Endothelial cell of umbilical vein (primary cell): ENCODE data around the gene ACMSD. TPM values are rescaled to one million over a fixed set of nuclear protein-coding genes. Genes with fewer than 3 reads are reported as not detected.

Source experiments
- BruUV-seq: library from RNA; stranded (reverse); fragments of 400-500 nt; replicated peaks from 2 replicates; lab custom pipeline; 2021; lab: Mats Ljungman, UMichigan
- CTCF ChIA-PET: fragments of 300-600, 350-600 bp; sonication (Branson Sonifier 250); formaldehyde crosslinking; loops from one replicate; lab custom pipeline; 2021; ENCODE audit warnings: antibody characterized with exemption, inconsistent platforms; lab: Charles Lee
- POLR2A ChIA-PET: fragments of 300-600, 350-600 bp; sonication (Branson Sonifier 250); formaldehyde crosslinking; loops from one replicate; lab custom pipeline; 2021; ENCODE audit warnings: antibody characterized with exemption, inconsistent platforms; lab: Charles Lee
- DNase-seq: peaks from one replicate; pipeline ENCODE4 v3.0.0-alpha.2; 2011; ENCODE audit warnings: low read depth, low spot score
- FAIRE-seq: peaks from 2 replicates; lab custom pipeline; 2011; peaks lifted over from hg19 to GRCh38; lab: Jason Lieb, UNC
- H2AFZ ChIP-seq: 2 replicates; pipeline ENCODE4 v1.6.0; 2012; ENCODE audit warnings: low read depth, low read length, control low read depth, inconsistent platforms
- H3K27ac ChIP-seq: 2 replicates; pipeline ENCODE4 v1.5.1; 2011; ENCODE audit warnings: low read depth, mild to moderate bottlenecking, control low read depth, low read length, moderate library complexity; ENCODE audit not compliant: insufficient read depth
- H3K27me3 ChIP-seq, 2 experiments: 2 replicates each; pipeline versions ENCODE4 v1.6.0 to v1.6.1; 2011; ENCODE audit warnings: low read length in 2 of 2, mixed read lengths in 1 of 2; ENCODE audit not compliant: control insufficient read depth in 2 of 2, insufficient read depth in 2 of 2
- H3K36me3 ChIP-seq, 2 experiments: 2 replicates in 1 of 2; 3 replicates in 1 of 2; pipeline ENCODE4 v1.5.1; 2011; ENCODE audit warnings: low read length in 2 of 2, mild to moderate bottlenecking in 1 of 2, moderate library complexity in 1 of 2; ENCODE audit not compliant: control insufficient read depth in 2 of 2, insufficient read depth in 2 of 2; ENCODE audit errors: extremely low read depth in 1 of 2
- H3K4me1 ChIP-seq: 3 replicates; pipeline ENCODE4 v1.5.1; 2011; ENCODE audit warnings: mild to moderate bottlenecking, low read length; ENCODE audit not compliant: control insufficient read depth, insufficient read depth; ENCODE audit errors: extremely low read depth
- H3K4me2 ChIP-seq: 2 replicates; pipeline ENCODE4 v1.6.1; 2011; ENCODE audit warnings: low read length, control low read depth, mixed read lengths; ENCODE audit not compliant: insufficient read depth
- H3K4me3 ChIP-seq, 3 experiments: fragments of 200-600 bp in 1 of 3; sonication (generic), shearing (Covaris generic) in 1 of 3; replicated peaks in 1 of 3; 2 replicates each; pipeline ENCODE4 v1.5.1; 2011 to 2016; ENCODE audit warnings: control low read depth in 3 of 3, low read length in 3 of 3, mild to moderate bottlenecking in 2 of 3, inconsistent platforms in 1 of 3, low read depth in 1 of 3, moderate library complexity in 1 of 3; ENCODE audit not compliant: insufficient read depth in 1 of 3
- H3K79me2 ChIP-seq: 2 replicates; pipeline ENCODE4 v1.6.0; 2012; ENCODE audit warnings: low read length, inconsistent platforms; ENCODE audit not compliant: control insufficient read depth, insufficient read depth
- H3K9ac ChIP-seq: replicated peaks from 2 replicates; pipeline ENCODE3; 2011; ENCODE audit warnings: low read length, control low read depth; ENCODE audit not compliant: insufficient read depth; ENCODE audit errors: extremely low read depth
- H3K9me1 ChIP-seq: replicated peaks from 3 replicates; pipeline ENCODE4 v1.6.0; 2011; ENCODE audit warnings: mild to moderate bottlenecking, low read length; ENCODE audit not compliant: control insufficient read depth, insufficient read depth; ENCODE audit errors: extremely low read depth
- H3K9me3 ChIP-seq: replicated peaks from 2 replicates; pipeline ENCODE4 v1.5.1; 2012; ENCODE audit warnings: low read length, inconsistent platforms; ENCODE audit not compliant: control insufficient read depth, insufficient read depth
- H4K20me1 ChIP-seq: replicated peaks from 2 replicates; pipeline ENCODE3; 2011; ENCODE audit warnings: mild to moderate bottlenecking, low read length; ENCODE audit not compliant: control insufficient read depth, insufficient read depth; ENCODE audit errors: extremely low read depth
- EZH2 ChIP-seq: IDR thresholded peaks from 2 replicates; pipeline ENCODE4 v1.6.1; 2012; ENCODE audit warnings: borderline replicate concordance, low read depth, mild to moderate bottlenecking, moderate library complexity, low read length, inconsistent platforms; ENCODE audit not compliant: severe bottlenecking
- FOS ChIP-seq: IDR thresholded peaks from 2 replicates; pipeline ENCODE4 v1.6.1; 2011; ENCODE audit warnings: mild to moderate bottlenecking, low read length, moderate library complexity, borderline replicate concordance; ENCODE audit not compliant: insufficient read depth
- GATA2 ChIP-seq: IDR thresholded peaks from 2 replicates; pipeline ENCODE4 v1.7.0; 2011; ENCODE audit warnings: low read depth, mild to moderate bottlenecking, moderate library complexity, mixed read lengths, low read length; ENCODE audit not compliant: insufficient read length, insufficient read depth
- JUN ChIP-seq: IDR thresholded peaks from 2 replicates; pipeline ENCODE4 v1.6.1; 2011; ENCODE audit warnings: borderline replicate concordance, low read depth; ENCODE audit not compliant: insufficient read length, insufficient read depth
- MYC ChIP-seq: IDR thresholded peaks from one replicate; pipeline ENCODE4 v1.6.1; 2011; ENCODE audit warnings: mild to moderate bottlenecking, low read depth, low read length
- POLR2A ChIP-seq: IDR thresholded peaks from 2 replicates; pipeline ENCODE4 v1.6.1; 2012; ENCODE audit warnings: low read depth, mild to moderate bottlenecking, control low read depth, low read length
- POLR2AphosphoS5 ChIP-seq: IDR thresholded peaks from 2 replicates; pipeline ENCODE4 v1.6.1; 2012; ENCODE audit warnings: low read depth, mild to moderate bottlenecking, control low read depth, low read length, moderate library complexity; ENCODE audit not compliant: insufficient read depth
- dilution Hi-C: fragments of 300-500 bp; cut with MboI; formaldehyde crosslinking; loops from one replicate; pipeline ENCODE4 v1.15.0; 2019; ENCODE audit warnings: low sequenced_read_pairs; ENCODE audit not compliant: extremely low pct_ligation_motif_present
- intact Hi-C: fragments of 100-400 bp; cut with micrococcal nuclease; formaldehyde crosslinking; loops from one replicate; pipeline ENCODE4 v1.10.0; 2022
- polyA plus RNA-seq, 4 experiments: library from polyadenylated mRNA; depleted of rRNA in 3 of 4; stranded (reverse) in 3 of 4; unstranded in 1 of 4; fragments of >200 nt; gene quantifications; 2 replicates each; pipeline versions ENCODE4 v1.2.1 to v1.2.3, GENCODE V29; 2011 to 2012; ENCODE audit warnings: missing spikeins in 1 of 4
- total RNA-seq: library from RNA; stranded (reverse); gene quantifications from 2 replicates; pipeline ENCODE4 v1.2.3, GENCODE V29; 2021
- TF ChIP-seq, protein P1 (sequence below), 2 donors: IDR thresholded peaks; 1 replicate in 1 of 2; 2 replicates in 1 of 2; pipeline ENCODE4 v1.5.1; 2011; ENCODE audit warnings: low read length in 2 of 2, mild to moderate bottlenecking in 2 of 2, moderate library complexity in 2 of 2, control low read depth in 1 of 2, inconsistent platforms in 1 of 2, low read depth in 1 of 2; ENCODE audit not compliant: insufficient read depth in 1 of 2; ENCODE audit errors: extremely low read depth in 1 of 2
- TF ChIP-seq, protein P2 (sequence below): IDR thresholded peaks from 2 replicates; pipeline ENCODE4 v1.6.1; 2011; ENCODE audit not compliant: insufficient read depth, insufficient read length

Gene ACMSD
- total and polyA plus RNA-seq, 2 donors (not counting 3 experiments of a cell fraction or from before 2014, with no cell fraction given), result not detected

DNA sequence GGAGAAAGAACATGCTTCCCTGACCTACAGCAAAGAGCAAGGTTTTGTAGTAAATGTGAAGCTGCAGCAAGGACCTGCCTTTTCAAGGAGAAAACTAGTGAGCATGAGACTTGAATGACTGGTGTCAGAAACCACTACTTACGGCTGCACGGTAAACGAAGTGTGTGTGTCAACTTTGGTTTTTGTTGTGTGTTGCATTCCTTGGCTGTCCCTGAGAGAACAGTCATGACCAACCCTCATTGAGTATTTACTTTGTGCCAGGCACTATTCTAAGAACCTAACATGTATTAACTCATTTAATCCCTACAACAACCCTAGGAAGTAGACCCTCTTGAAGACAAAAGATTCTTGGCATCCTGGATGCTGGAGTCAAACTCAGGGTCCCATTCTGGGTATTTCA, 22.8 kb downstream of the ACMSD start:
- Histone ChIP-seq H3K27ac (no peak overlapping the region), H3K9me3 (no peaks in the 10 kb centered on the region), H3K79me2 (no peaks in the 10 kb centered on the region), H3K9me1 (no peaks in the 10 kb centered on the region), H4K20me1 (no peaks in the 10 kb centered on the region), H3K4me1 (no peaks in the 10 kb centered on the region), H3K36me3 (no peaks in the 10 kb centered on the region), H2AFZ (no peak overlapping the region), H3K27me3 (peaks cover 0 to 4% of the 10 kb centered on the region in 2 experiments), H3K4me2 (no peak overlapping the region), H3K9ac (no peak overlapping the region), H3K4me3 (no peak overlapping the region)
- intact Hi-C loops (no loop called here), dilution Hi-C loops (no loop called here)
- no peak for DNase-seq
- no peak for FAIRE-seq
- POLR2A ChIA-PET, result no interaction called here
- CTCF ChIA-PET, result interaction anchor here (1.0 kb wide), 1 partner anchor 9 kb away, joined by 3 read pairs; no protein-coding TSS in a partner anchor
- TF ChIP-seq GATA2 (no peak), MYC (no peak), EZH2 (no peak), POLR2A (no peak), JUN (no peak)
- TF ChIP-seq, protein P1, sequence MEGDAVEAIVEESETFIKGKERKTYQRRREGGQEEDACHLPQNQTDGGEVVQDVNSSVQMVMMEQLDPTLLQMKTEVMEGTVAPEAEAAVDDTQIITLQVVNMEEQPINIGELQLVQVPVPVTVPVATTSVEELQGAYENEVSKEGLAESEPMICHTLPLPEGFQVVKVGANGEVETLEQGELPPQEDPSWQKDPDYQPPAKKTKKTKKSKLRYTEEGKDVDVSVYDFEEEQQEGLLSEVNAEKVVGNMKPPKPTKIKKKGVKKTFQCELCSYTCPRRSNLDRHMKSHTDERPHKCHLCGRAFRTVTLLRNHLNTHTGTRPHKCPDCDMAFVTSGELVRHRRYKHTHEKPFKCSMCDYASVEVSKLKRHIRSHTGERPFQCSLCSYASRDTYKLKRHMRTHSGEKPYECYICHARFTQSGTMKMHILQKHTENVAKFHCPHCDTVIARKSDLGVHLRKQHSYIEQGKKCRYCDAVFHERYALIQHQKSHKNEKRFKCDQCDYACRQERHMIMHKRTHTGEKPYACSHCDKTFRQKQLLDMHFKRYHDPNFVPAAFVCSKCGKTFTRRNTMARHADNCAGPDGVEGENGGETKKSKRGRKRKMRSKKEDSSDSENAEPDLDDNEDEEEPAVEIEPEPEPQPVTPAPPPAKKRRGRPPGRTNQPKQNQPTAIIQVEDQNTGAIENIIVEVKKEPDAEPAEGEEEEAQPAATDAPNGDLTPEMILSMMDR (IDR thresholded peaks at IDR 0.05; ENCODE audit: extremely low read depth in 1 of 2, insufficient read depth in 1 of 2, low read depth in 1 of 2, low read length in 2 of 2), result no peak
- BruUV-seq, result no TSS peak

DNA sequence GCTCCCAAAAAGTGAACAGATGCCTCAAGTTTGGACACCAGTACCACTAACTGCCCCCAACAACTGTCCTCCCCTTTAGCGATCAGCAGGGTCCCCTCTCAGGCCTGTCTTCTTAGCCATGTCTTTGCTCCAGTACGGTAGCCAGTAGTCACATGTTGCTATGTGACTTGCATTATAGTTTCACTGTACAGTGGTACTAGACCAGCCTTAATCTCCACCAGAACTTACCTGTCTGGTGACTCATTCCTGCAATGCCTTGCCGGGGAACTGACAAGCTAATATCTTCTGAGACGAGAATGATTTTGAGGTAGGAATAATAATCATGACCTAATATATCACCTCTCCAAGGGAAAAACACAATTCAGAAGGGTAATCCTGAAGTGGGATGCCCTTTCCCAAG, 23.7 kb downstream of the ACMSD start:
- ChIA-PET POLR2A (no interaction called here), CTCF (interaction anchor here (1.0 kb wide), 1 partner anchor 8 kb away, joined by 3 read pairs; no protein-coding TSS in a partner anchor)
- no peak for FAIRE-seq
- H3K27me3 ChIP-seq, result peaks cover 0 to 4% of the 10 kb centered on the region in 2 experiments
- no peaks in the 10 kb centered on the region for H3K79me2 ChIP-seq
- no peaks in the 10 kb centered on the region for H3K36me3 ChIP-seq
- BruUV-seq, result no TSS peak
- intact Hi-C loops, result no loop called here
- H2AFZ ChIP-seq, result no peak overlapping the region
- no peak for TF ChIP-seq JUN
- TF ChIP-seq, protein P2, sequence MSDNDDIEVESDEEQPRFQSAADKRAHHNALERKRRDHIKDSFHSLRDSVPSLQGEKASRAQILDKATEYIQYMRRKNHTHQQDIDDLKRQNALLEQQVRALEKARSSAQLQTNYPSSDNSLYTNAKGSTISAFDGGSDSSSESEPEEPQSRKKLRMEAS, result no peak
- TF ChIP-seq, protein P1 (IDR thresholded peaks at IDR 0.05; ENCODE audit: extremely low read depth in 1 of 2, insufficient read depth in 1 of 2, low read depth in 1 of 2, low read length in 2 of 2), result no peak
- no peak for TF ChIP-seq FOS
- no peak for TF ChIP-seq POLR2AphosphoS5
- TF ChIP-seq GATA2, result no peak
- TF ChIP-seq POLR2A, result no peak
- no peak for TF ChIP-seq EZH2
- no peak for TF ChIP-seq MYC
- dilution Hi-C loops, result no loop called here
- no peaks in the 10 kb centered on the region for H3K9me1 ChIP-seq
- no peak overlapping the region for H3K9ac ChIP-seq
- no peak for DNase-seq
- no peaks in the 10 kb centered on the region for H4K20me1 ChIP-seq
- no peaks in the 10 kb centered on the region for H3K4me1 ChIP-seq
- no peak overlapping the region for H3K4me2 ChIP-seq
- no peaks in the 10 kb centered on the region for H3K9me3 ChIP-seq
- H3K27ac ChIP-seq, result no peak overlapping the region
- H3K4me3 ChIP-seq, result no peak overlapping the region
